ENCODE measurements around the gene HIVEP3.
A peak's percentile ranks its signal among the peaks of the same experiment; 100 is the strongest.
"Not testable (repeated sequence)": the region's sequence is repeated elsewhere in the genome, so short reads cannot be mapped to it uniquely, and the experiment has no call there.

HIVEP3 gene

GRCh38 chr1:41918450-41919043, at the start of gene HIVEP3:
Gene HIVEP3 (minus strand): TSS chr1:41918922.
- DNase-seq = no peak

- DNase-seq = no peak
Observed at GRCh38 chr1:41964400-41964799, 45.7 kb upstream of the HIVEP3 start.

- no peak for DNase-seq
Observed at GRCh38 chr1:41963636-41964035, 44.9 kb upstream of the HIVEP3 start.

GRCh38 chr1:41958015-41958673, 39.4 kb upstream of the HIVEP3 start:
- DNase-seq = no peak

GRCh38 chr1:41957568-41957967, 38.8 kb upstream of the HIVEP3 start:
- DNase-seq = no peak

GRCh38 chr1:41955461-41956159, 36.9 kb upstream of the HIVEP3 start:
- peak; percentile 69 for DNase-seq

- DNase-seq = no peak
Observed at GRCh38 chr1:41954533-41954944, 35.8 kb upstream of the HIVEP3 start.

GRCh38 chr1:41953291-41953690, 34.6 kb upstream of the HIVEP3 start:
- no peak for DNase-seq

- no peak for DNase-seq
Observed at GRCh38 chr1:41952208-41952607, 33.5 kb upstream of the HIVEP3 start.

- not testable (repeated sequence) for DNase-seq
Observed at GRCh38 chr1:41951492-41951891, 32.8 kb upstream of the HIVEP3 start.

GRCh38 chr1:41950820-41951219, 32.1 kb upstream of the HIVEP3 start:
- no peak for DNase-seq

- DNase-seq = not testable (repeated sequence)
Observed at GRCh38 chr1:41945946-41946345, 27.2 kb upstream of the HIVEP3 start.

GRCh38 chr1:41943717-41944116, 25.0 kb upstream of the HIVEP3 start:
- no peak for DNase-seq

- no peak for DNase-seq
Observed at GRCh38 chr1:41942278-41942677, 23.6 kb upstream of the HIVEP3 start.

GRCh38 chr1:41941381-41941780, 22.7 kb upstream of the HIVEP3 start:
- no peak for DNase-seq

- no peak for DNase-seq
Observed at GRCh38 chr1:41939194-41939593, 20.5 kb upstream of the HIVEP3 start.

GRCh38 chr1:41936107-41936506, 17.4 kb upstream of the HIVEP3 start:
- no peak for DNase-seq

- DNase-seq = no peak
Observed at GRCh38 chr1:41935226-41935625, 16.5 kb upstream of the HIVEP3 start.

- DNase-seq = no peak
Observed at GRCh38 chr1:41933106-41933505, 14.4 kb upstream of the HIVEP3 start.

GRCh38 chr1:41931578-41931977, 12.9 kb upstream of the HIVEP3 start:
- no peak for DNase-seq

- DNase-seq = no peak
Observed at GRCh38 chr1:41927118-41927517, 8.4 kb upstream of the HIVEP3 start.

GRCh38 chr1:41925712-41926111, 7.0 kb upstream of the HIVEP3 start:
- no peak for DNase-seq

GRCh38 chr1:41924911-41925310, 6.2 kb upstream of the HIVEP3 start:
- no peak for DNase-seq

GRCh38 chr1:41921271-41921670, 2.5 kb upstream of the HIVEP3 start:
- not testable (repeated sequence) for DNase-seq
